GM21723 (cell line): Measurements from ENCODE around the gene ZP3.
"Not testable (repeated sequence)": the region's sequence is repeated elsewhere in the genome, so short reads cannot be mapped to it uniquely, and the experiment has no call there.

Experiments
- ATAC-seq: cut with Tn5 transposase; IDR thresholded peaks from one replicate; pipeline ENCODE4 v1.9.1; 2021; ENCODE audit warnings: mild to moderate bottlenecking, moderate library complexity; ENCODE audit not compliant: unreplicated experiment

Gene ZP3

DNA sequence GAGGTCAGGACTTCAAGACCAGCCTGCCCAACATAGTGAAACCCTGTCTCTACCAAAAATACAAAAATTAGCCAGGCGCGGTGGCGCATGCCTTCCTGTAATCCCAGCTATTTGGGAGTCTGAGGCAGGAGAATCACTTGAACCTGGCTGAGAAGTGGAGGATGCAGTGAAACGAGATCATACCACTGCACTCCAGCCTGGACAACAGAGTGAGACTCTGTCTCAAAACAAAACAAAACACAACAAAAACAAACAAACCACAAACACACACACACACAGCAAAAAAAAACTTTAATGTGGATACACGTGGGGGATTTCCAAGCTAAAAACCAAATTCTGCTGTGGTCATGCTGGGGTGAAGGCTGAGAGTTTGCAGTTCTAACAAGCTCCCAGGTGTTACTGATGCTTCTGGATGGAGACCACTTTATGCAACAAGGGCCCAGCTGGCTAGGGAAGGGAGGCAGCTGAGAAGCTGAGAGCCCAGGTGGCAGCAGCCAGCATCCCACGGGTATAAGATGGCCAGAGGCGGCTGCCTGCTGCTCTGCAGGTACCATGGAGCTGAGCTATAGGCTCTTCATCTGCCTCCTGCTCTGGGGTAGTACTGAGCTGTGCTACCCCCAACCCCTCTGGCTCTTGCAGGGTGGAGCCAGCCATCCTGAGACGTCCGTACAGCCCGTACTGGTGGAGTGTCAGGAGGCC lies at the start of gene ZP3:
Gene ZP3 (plus strand): TSS at position 538 of the 699 bp plus-strand sequence. CDS start 15 bp downstream, at position 553.
- ATAC-seq, result peak; percentile 64

DNA sequence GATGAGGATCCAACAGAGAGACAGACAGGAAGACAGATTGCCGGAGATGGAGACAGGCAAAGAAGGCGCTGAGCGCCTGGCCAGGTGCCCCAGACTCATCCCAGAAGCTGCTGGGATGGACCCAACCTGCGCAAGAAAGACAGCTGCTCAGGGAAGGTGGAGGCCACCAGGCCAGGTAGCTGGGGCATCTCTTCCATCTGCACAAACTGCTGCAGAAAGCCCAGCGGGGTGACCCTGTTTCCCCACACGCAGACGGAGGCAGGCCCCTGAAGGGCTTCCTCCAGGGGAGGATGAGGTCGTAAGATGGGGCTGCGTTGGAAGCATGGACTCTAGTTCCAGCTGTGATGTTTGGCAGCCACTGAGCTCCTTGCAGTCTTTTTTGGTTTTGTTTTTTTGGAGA lies 49.5 kb upstream of the ZP3 start:
- ATAC-seq, result no peak

DNA sequence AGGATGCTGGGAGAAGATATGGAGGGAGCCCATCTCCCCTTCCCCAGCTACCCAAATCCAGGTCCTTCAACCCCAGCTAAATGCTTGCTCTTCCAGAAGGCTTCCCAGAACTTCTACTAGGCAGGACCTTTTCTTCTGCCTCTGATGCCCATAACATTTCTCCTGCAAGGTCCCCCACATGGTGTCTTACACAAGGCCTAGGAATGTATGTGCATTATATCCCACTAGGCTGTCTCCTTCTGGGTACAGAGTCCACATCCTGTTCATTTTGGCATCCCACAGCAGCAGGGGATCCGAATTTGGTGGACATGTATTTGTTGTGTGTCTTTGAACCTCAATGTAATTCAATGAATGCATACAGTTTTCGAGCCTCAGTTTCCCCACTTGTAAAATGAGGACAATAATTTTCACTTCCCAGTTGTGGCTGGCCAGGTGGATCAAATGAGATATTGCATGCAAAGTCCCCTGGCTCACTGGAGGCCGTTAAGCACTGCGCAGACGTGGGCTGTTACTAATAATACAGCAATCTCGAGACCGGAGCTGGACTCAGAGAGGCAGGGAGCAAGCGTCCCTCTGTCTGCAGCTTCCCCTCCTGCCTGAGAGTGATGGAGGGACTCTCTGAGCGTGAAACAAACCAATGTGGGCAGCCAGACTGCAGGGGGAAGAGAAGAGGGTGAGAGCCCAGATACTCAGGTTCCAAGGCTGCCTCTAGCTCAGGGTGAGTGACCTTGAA lies 47.4 kb upstream of the ZP3 start:
- no peak for ATAC-seq

DNA sequence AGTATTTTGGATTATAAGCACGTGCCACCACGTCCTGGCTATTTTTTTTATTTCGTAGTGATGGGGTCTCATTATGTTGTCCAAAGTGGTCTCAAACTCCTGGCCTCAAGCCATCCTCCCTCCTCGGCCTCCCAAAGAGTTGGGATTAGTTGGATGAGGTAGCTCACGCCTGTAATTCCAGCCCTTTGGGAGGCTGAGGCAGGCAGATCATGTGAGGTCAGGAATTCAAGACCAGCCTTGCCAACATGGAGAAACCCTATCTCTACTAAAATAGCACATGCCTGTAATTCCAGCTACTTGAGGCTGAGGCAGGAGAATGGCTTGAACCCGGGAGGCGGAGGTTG lies 44.2 kb upstream of the ZP3 start:
- no peak for ATAC-seq

DNA sequence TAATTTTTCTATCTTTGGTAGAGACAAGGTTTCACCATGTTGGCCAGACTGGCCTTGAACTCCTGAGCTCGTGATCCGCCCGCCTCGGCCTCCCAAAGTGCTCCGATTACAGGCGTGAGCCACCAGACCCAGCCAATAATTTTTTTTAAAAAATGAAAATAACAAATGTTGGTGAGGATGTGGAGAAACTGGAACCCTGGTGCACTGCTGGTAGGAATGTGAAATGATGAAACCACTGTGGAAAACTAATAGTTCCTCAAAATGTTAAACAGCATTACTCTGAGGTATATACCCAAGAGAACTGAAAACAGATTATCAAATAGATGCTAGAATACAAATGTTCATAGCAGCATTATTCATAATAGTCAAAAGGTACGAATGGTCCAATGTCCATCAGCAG lies 42.9 kb upstream of the ZP3 start:
- no peak for ATAC-seq

DNA sequence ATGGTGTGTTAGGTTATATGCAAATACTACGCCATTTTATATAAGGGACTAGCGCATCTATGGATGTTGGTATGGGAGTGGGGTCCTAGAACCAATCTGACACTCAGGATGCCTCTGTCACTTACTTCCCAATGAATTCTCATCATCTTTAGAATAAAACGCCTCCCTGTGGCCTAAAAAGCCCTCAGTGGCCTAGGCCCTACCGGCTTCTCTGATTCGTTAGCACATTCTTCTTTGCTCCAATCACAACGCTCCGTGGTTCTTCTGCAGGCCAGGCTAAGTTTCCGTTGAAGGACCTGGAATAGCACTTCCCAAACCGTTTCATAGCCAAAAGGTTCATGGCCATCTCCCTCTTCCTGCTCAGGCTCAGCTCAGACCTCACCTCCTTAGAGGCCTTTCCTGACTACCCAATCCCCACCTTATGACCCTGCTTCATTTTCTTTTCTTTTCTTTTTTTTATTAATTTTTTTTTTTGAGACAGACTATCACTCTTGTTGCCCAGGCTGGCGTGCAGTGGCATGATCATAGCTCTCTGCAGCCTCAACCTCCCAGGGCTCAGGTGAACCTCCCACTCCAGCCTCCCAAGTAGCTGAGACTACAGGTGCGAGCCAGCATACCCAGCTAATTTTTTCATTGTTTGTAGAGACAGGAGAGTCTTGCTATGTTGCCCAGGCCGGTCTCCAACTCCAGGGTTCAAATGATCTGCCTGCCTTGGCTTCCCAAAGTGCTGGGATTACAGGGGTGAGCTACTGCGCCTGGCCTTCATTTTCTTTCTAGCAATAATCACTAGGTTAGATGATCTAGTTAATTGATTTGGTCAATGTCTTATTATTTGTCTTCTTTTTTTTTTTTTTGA lies 41.4 kb upstream of the ZP3 start:
- ATAC-seq, result no peak

DNA sequence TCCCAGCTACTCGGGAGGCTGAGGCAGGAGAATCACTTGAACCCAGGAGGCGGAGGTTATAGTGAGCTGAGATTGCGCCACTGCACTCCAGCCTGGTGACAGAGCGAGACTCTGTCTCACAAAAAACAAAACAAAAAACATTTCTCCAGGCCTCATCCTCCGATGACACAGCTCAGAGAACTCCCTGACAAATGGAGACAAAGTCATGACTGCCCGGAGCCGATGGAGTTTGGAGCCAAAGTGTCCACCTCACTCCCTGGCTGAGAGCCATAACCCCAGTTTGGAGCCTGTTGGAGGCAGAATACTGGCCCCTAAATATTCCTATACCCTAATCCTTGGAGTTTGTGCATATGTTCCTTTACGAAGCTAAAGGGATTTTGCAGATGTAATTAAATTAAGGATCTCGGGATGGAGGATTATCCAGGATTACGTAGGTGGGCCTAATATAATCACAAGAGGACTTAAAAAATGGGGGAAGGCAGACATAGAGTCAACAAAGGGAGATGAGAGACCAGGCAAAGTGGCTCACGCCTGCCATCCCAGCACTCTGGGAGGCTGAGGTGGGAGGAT lies 38.0 kb upstream of the ZP3 start:
- no peak for ATAC-seq

DNA sequence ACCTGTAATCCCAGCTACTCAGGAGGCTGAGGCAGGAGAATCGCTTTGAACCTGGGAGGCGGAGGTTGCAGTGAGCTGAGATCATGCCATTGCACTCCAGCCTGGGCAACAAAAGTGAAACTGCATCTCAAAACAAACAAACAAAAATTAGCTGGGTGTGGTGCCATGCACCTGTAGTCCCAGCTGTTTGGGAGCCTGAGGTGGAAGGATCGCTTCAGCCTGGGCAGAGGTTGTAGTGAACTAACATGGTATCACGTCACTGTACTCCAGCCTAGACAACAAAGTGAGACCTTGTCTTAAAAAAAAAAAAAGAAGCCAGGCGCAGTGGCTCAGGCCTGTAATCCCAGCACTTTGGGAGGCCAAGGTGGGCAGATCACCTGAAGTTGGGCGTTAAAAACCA lies 37.0 kb upstream of the ZP3 start:
- not testable (repeated sequence) for ATAC-seq

DNA sequence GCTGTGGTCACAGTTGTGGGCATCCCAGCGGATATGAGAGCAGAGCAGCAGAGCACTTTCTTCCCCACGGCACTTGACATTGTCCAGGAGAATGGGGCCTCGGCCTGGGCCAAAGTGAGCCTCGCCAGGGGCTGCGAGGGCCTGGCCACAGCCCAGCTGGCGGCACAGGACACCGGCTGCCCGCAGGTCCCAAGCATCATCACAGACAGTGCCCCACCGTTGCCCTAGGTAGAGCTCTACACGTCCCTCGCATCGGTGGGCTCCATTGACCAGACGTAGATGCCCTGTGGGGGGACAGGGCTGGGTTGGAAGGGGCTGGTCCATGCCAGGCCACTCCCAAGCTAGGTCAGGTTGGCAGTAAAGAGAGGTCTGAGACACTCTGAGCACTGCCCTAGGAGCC lies 34.7 kb upstream of the ZP3 start:
- ATAC-seq, result no peak

DNA sequence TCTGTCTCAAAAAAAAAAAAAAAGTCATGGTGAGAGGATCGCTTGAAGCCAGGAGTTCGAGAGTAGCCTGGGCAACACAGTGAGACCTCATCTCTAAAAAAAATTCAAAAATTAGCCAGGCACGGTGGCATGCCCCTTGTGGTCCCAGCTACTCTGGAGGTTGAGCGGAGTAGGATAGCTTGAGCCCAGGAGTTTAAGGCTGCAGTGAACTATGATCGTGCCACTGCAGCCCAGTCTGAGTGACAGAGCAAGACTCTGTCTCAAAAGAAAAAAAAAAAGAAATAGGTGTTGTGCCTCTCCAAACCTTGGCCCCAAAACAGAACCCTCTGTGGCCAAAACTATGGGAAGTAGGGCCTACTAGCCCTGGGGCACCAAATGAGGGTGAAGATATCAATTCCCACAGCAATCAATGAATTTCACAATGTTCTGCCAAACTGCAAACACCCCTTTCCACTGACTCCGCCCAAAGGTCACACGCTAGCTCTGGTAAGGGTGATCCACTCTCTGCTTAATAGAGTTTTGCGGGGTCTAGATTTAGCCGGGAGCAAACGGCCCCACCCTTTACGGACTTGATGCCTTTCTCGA lies 32.1 kb upstream of the ZP3 start:
- no peak for ATAC-seq

DNA sequence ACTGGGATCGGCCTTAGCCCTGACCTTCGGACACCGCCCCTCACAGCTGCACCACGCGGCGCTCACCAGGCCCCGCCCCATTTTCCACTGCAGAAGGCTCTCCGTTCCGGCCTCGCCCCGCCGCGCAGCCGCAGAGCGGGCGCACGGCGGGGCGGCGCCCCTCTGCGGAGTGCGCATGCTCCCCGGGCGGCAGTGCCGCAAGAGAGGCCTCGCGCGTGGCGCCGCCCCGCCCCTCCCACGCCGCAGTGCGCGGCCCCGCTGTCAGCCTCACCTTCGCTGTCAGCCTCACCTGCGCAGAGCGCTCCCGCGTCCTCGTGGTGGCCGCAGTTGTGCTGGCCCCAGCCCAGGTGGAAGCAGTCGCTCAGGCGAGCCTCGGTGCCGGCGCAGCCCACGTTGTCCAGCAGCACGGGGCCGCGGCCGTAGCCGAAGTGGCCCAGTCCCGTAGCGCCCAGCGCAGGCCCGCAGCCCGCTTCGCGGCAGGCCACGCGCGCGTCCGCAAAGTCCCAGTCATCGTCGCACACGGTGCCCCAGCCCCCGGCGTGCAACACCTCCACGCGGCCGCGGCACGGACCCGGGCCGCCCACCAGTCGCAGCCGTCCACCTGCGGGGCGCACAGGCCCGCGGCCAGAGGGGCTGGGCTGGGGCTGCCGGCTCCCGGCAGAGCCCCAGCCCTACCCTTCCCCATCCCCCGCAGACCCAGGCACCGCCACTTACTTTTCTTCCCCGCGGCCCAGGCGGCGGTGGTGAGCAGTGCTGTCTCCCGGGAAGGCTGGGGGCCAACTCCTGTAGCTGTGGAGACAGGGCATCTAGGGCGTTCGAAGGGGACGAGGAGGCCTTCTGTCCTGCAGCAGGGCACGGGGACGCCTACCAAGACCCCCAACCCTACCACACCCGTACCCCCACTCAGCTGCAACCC lies 31.4 kb upstream of the ZP3 start:
- peak; percentile 81 for ATAC-seq

DNA sequence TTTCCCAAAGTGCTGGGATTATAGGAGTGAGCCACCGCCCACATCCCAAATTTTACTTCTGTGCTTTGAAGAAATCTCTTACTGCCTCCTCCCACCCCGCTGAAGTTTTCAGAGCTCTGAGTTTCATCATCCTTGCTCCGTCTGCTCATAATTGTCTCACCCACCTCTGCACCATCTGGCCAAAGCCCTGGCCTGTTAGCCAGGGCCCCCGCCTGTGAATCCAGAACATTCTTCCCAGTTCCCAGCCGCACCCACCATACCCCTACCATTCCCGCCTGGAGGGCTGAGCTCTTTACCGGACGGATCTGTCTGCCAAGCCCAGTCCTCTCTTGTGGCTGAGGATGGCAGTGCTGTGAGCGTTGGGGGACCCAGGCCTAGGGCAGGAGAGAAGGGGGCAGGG lies 29.8 kb upstream of the ZP3 start:
- ATAC-seq, result no peak

DNA sequence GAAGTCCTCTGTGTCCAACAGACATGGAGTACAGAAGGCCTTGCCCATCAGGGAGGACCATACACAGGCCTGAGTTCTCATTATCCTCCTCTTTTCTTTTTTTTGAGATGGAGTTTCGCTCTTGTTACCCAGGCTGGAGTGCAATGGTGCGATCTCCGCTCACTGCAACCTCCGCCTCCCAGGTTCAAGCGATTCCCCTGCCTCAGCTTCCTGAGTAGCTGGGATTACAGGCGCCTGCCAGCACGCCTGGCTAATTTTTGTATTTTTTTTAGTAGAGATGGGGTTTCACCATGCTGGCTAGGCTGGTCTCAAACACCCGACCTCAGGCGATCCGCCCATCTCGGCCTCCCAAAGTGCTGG lies 29.2 kb upstream of the ZP3 start:
- ATAC-seq, result not testable (repeated sequence)

DNA sequence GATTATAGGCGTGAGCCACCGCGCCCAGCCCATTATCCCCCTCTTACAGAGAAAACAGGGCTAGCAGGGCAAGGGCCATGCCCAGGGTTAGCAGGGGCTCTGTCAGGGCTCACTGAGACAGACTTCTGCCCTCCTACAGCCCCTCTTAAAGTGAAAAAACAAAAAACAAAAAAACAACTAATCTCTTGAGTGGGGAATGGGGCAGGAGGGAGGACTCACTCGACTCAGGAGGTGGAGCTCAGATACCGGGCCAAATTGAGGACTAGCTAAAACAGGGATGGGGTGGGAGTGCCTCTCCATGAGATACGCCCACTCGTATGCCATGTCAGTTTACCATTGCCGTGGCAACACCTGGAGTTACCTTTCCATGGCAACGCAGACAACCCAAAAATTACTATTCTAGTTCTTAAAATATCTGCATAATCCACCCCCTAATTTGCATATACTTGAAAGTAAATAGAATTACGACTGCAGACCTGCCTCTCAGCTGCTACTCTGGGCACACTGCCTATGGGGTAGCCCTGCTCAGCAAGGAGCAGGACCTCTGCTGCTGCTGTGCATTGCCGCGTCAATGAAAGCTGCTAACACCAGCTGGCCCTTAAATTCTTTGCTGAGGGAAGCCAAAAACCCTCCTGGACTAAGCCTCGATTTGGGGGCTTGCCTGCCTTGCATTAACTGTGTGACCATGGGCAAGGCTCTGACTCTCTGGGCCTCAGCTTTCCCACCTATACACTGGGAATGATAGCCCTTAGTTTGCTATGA lies 28.6 kb upstream of the ZP3 start:
- no peak for ATAC-seq

DNA sequence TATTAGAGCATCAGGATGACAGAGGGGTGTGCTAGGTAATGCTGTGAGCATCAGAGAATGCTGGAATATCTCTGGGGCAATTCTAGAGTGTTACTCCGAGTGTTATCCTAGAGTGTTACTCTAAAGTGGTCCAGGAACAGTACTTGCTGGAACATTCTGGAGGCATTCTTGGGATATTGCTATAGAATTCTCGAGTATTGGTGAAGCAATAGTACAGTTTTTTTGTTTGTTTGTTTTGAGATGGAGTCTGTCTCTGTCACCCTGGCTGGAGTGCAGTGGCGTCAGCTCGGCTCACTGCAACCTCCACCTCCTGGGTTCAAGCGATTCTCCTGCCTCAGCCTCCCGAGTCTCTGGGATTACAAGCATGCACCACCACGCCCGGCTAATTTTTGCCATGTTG lies 27.9 kb upstream of the ZP3 start:
- ATAC-seq, result no peak

DNA sequence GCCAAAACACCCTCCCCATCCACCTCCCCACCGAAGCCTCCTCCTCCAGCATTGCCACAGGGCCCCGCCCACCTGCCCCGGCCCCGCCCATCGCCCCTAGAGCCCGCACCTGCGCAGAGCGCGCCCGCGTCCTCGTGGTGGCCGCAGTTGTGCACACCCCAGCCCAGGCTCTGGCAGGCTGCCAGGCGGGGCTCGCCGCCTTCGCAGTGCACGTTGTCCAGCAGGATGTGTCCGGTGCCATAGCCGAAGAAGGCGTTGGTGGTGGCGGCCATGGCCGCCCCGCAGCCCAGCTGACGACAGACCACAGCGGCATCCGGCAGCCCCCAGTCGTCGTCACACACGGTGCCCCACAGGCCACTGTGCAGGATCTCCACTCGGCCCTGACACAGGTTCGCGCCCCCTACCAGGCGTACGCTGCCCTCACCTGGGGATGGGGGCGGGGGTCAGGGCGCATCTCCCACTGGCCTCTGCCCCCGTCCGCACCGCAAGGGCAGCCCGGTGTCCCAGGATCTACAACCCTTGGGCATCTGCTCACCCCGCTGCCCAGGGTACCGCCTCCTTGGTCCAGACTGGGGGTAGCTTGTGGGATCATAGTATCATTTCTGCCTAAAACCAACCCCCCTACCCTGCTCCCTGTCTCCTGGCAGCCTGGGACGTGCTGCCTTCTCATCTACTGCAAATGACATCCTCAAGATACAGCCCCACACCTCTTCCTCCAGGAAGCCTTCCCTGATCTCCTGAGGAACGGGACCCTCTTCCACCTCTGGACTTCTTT lies 27.2 kb upstream of the ZP3 start:
- peak; percentile 29 for ATAC-seq

DNA sequence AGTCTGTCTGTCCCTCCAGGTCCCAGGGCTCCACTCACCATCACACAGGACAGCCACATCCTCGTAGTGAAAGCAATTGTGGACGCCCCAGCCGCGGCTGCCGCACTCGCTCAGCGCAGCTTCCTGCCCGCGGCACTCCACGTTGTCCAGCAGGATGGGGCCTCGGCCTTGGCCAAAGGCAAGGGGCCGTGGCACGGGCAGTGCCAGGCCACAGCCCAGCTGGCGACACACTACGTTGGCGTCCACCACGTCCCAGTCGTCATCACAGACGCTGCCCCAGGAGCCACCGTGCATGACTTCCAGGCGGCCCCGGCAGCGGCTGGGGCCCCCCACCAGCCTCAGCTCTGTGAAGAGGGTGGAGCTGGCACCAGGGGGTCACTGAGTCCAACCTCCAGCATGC lies 24.5 kb upstream of the ZP3 start:
- ATAC-seq, result no peak

DNA sequence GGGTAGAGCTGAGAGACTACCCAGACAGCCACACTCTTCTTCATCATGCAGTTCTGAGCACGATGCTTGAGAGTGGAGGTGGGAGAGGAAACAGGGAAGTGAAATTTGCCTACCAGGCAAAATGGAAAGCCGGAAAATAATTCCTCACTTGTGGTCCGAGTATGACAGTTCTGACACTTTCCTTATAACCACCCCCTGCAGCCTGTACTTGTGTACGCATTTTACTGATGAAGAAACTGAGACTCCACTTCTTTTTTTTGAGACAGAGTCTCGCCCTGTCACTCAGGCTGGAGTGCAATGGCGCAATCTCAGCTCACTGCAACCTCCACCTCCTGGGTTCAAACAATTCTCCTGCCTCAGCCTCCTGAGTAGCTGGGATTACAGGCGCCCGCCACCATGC lies 21.7 kb upstream of the ZP3 start:
- not testable (repeated sequence) for ATAC-seq
